HG03159 (cell line): Measurements from ENCODE around the gene CLSTN2.
"Not testable (repeated sequence)": the region's sequence is repeated elsewhere in the genome, so short reads cannot be mapped to it uniquely, and the experiment has no call there.

Experiments used
- ATAC-seq: cut with Tn5 transposase; IDR thresholded peaks from one replicate; pipeline ENCODE4 v1.9.1; 2021; ENCODE audit warnings: mild to moderate bottlenecking, moderate library complexity; ENCODE audit not compliant: unreplicated experiment

Gene CLSTN2

DNA sequence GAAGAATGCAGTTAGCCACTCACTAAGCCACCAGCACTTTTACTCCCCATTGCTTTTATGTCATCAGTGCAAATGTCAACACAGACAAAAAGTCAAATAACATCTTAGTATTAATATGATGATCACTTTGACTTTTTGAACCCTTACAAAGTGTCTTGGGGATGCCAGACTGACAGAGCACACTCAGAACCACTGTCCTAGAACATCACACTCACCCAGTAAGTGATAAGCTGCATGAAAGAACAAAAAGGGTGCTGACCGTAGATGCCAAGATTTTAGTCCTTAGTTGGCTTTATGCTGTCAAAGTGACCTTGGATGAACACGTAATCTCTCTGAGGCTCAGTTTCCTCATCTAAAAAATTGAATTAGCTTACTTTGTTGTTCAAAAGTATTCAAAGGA, 463.4 kb downstream of the CLSTN2 start:
- no peak for ATAC-seq

DNA sequence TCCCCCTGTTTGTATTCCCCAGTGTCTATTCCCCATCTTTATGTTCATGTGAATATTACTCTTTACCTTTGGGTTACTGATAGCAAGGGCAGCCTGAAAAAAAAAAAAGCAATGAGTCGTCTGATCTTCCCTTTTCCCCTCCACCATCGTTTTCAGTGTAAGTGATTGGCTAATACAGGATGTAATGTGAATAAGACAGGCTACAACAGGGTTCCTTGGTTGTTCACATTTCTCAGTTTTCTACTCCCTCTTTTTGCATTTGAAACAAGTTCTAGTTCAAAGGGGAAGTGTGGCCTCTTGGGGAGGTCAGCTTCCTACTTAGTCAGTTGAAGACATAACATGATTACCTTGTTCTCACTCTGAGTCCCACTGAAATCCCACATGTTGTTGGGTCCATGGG, 464.9 kb downstream of the CLSTN2 start:
- ATAC-seq = no peak

DNA sequence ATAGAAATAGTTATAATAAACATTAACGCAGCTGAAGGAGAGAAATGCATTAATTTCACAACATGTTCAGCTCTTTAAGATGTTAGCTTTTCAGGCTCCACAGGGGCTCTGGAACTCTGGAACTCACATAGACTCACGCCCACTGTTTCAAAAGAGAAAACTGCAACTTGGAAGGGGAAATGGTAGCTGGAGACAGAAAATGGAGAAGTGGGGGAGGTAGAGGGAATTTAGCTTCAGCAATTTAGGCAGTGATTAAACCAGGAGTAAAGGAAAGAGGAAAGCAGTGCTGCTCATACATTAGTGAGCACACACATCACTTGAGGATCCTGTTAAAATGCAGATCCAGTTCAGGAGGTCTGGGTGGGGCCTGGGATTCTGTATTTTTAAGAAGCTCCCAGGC, 468.1 kb downstream of the CLSTN2 start:
- ATAC-seq = no peak

DNA sequence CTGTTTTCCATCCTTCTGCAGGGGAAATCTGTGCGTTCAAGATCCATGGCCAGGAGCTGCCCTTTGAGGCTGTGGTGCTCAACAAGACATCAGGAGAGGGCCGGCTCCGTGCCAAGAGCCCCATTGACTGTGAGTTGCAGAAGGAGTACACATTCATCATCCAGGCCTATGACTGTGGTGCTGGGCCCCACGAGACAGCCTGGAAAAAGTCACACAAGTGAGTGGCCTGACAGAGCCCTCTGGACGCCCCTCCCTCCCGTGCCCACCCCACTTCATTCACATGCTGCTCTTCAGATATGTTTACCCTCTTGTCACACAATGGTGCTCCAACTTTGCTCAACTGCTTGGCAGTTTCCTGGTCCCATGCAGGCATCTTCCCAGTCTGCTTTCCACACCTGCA, 468.6 kb downstream of the CLSTN2 start:
- ATAC-seq = no peak

DNA sequence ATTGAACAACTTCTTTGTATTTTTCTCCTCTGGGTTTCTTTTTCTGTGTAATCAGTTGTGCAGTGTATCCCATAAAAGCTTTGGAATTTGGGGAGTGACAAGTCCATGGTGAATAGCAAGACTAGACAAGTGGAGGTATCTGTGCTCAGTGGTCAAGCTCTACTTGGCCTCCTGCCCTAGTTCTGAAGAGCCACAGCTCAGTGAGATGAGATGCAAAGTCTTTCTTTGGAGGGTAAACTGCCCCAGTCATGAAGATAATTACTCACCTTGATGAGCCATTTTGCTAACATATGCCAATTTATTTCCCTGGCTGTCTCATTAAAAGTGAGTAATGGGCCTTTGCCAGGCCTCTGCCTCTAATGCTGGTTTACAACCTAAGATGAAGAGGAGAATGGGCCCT, 471.7 kb downstream of the CLSTN2 start:
- ATAC-seq = no peak

DNA sequence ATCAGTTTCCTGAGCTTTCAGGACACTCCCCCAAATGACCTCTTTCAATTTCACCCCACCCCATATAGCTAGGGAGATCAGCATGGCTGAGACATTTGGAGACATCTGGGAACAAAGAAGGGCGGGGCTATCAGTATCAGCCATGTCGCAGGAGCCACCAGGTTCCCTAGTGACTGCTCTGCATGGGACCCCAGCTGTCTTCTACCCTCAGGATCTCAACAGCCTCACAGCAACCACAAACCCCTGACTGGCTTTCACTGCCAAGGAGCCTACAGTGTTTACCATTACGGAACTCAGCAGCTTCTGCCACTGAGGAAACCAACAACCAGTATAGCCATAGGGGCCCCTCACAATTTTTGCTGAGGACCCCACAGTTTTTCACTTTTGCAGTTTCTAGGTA, 473.3 kb downstream of the CLSTN2 start:
- no peak for ATAC-seq

DNA sequence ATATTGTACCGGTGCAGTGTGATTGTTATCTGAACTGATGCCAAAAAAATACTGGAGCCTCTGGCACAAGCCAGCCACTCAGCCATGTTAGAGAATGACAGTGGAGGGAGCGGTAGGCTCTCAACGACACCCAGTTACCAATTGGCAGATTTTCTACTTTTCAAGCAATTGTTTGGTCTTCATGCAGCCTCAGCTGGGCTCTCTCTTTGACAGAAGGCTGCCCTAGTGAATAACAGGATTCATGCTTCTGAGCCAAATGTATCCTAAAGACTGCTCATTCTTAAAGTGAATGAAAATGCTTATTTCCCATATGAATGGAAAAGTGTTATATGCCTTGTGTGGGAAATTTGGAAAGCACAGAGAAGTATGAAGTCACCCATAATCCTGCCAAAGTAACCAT, 481.7 kb downstream of the CLSTN2 start:
- no peak for ATAC-seq

DNA sequence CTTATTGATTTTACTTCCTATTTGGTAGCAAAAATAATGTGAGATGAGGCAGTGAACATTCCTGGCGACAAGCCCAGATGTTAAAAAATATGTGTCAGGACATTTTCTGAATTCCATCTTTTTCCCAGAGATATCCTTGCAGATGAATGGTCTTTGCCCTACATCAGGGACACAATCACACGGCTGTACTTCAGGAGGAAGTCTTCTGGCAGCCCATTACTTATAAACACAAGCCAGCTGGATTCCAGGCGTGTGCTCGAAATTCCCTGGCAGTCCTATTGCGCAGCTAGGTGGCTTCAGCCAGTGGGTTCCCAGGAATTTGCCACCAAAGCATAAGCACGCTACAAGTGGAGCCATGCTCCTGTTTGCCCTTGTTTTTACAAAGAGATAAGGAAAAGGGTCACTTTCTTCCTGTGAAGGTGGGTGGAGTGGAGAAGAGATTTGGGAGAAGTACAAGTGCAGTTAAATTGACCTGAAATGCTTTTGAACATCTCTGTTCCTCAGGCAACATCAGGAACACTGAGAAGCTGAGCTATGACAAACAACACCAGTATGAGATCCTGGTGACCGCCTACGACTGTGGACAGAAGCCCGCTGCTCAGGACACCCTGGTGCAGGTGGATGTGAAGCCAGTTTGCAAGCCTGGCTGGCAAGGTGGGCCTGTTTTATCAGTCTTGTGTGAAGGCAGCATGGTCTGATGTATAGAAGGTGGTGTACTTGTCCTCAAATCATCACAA, 485.8 kb downstream of the CLSTN2 start:
- ATAC-seq = no peak

DNA sequence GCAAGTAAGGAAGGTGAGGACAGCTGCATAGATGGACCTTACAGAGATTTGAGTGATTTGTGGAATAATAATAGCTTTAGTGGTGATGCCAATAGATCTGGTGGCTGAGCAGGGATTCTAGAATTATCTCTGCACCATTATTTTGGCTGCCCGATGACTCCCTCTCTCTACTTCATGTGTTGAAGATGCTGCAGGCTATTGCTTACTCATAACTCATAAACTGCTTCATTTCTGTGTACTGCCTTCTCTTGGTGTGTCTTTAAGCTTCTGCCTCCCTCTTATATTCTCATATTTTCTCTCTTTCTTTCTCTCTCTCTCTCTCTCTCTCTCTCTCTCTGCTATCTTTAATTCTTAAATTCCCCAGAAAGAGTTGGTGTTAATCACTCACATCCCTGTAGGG, 486.9 kb downstream of the CLSTN2 start:
- ATAC-seq = no peak

DNA sequence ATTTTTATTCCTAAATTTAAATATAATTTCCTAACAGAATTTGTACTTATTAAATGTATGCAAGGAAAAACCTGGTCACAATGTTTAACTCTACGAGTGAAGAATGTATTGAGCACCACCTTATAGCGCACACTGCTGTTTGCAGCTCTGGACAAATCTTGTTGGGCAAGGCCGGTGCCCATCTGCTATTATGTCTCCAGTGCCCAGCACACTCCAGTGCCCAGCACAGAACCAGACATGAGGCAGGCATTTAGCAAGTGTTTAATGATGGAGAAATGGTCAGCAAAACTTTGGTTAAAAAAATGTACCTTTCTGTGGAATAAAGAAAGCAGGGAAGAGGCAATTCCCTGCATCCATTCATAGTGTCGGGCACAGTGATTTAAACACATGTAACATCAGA, 488.2 kb downstream of the CLSTN2 start:
- ATAC-seq = no peak

DNA sequence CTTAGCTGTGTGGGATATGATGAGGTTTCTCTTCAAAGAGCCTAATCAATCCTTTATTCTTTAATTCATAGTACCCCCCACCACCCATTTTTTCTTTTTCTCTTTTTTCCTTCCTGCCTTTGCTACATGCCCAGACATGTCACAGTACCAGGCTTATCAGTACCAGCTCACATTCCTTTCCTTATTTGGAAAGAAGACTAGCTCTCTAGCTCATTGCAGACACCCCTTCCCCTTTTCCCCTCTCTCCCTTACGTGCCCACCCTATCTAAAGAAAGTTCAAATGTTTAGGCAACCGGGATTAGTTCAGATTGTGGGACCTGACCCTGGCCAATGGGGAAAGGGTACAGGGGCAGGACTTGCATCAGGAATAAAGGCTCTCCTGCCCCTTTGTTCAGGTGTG, 488.6 kb downstream of the CLSTN2 start:
- not testable (repeated sequence) for ATAC-seq

DNA sequence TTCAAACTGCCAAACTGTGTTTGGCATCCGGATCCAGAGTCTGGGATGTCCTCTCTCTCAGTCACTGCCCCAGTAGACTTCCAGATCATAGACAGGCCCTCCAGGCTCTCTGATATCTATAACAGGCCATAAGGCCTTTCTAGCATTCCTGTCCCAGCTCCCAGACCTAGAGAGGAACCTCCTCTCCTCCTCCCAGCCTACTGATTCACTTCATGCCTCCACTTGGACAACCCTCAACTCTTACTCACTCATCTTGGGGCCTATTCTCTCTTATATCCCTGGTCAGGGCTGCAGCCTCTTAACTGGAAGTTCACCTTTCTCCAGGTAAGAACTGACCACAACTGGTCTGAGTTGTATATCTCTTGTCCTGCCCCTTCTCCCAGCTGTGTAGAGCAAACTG, 489.2 kb downstream of the CLSTN2 start:
- ATAC-seq = no peak

DNA sequence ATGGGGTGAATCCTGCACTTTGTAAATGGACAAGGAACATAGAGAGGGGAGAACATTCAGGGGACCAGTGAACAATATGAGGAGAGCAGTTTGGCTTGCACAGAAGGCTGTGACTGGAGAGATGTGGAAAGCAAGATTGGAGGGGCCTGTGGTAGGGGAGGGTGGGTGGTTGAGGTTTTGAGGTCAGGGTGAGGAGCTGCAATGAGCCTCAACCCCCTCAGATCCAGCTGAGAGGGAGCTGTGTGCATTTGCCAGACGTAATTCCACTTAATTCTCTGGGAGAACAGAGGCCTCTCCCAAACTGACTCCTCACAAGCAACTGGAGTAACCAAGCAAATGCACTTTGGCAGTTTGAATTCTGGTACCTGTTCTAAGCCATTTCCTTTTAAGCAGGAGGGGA, 489.7 kb downstream of the CLSTN2 start:
- no peak for ATAC-seq

DNA sequence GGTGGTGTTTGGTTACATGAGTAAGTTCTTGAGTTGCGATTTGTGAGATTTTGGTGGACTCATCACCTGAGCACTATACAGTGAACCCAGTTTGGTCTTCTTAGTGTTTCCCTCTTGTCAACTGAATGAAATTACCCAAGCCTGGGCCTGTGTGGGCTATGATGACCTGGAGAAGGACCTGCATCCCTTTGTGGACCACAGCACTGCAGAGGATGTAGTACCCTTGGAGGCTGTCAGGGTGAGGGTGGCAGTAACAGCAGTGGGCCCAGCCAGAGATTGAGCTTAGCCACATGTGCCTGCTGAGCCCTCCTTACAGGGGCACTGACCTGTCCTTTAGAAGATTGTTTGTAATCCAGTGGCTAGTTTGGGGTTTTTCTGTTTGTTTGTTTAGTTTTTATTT, 492.8 kb downstream of the CLSTN2 start:
- no peak for ATAC-seq

DNA sequence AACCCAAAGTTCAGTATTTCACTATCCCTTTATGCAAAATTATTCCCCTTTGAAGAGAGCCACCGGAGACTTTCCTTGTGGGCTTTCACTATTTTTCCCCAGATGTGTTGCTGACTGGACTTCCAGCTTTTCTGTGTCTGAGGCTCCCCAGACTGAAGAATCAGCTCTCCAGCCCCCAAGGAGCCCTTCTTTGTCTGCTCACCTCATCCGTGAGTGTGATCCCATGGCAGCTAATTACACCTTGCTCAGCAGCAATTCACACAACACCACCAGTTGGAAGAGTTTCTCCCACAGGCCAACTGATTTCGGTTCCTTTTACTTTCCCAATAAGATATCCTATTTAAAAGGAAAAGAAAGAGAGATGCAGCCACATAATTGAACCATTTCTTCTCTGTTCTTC, 493.4 kb downstream of the CLSTN2 start:
- no peak for ATAC-seq

DNA sequence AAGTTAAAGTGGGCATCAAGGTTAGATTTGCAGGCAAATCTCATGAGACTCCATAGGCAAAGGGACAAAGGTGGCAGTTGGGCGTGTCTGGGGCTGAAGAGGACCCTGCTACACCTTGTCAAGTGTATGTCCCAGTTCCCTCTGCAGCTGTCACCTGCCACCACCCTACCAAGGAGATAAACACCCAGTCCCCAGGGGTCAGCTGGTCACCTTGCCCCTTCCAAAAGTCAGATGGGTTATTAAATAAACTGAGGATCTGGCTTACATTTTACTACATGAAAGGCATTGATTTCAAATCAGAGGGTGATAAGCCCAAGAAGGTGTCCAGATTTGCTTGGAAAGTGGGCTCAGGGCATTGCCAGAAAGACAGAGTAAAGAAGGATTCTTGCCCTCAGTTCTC, 494.8 kb downstream of the CLSTN2 start:
- no peak for ATAC-seq

DNA sequence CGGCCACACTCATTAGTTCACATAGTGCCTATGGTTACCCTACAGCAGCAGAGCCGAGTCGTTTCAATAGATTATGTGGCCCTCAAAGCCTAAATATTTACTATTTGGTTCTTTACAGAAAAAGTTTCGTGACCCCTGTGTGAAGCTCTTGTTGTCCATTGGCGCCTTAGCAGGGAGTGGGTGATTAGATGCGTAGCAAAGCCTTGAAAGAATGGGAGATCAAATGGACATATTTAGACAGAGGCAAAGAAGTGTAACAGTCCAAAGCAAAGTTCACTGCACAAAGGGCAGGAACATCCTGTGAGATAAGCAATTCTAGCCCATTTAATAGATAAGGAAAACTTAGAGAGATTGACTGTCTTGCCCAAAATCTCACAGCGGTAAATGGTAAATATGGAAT, 495.5 kb downstream of the CLSTN2 start:
- no peak for ATAC-seq

DNA sequence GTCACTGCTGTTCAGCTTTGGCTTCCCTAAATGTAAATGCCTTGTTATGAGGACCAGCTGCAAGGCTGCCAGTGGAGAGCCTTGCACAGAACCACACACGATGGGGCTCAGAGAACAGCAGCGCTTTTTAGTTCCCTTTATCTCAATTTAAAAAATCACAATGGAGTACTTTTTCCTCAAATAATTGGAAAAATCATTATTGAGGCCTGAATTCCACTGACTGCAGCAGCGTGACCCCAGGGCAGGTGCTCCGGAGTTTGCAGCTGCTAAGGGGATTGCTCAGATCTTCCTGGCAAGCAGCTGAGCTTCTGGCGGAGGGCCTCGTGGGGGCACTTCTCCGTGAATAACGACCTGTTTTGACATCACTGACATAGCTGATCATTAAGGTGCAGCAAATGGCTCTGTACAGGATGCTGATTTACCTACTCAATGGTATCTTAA, 497.3 kb downstream of the CLSTN2 start:
- ATAC-seq = no peak

DNA sequence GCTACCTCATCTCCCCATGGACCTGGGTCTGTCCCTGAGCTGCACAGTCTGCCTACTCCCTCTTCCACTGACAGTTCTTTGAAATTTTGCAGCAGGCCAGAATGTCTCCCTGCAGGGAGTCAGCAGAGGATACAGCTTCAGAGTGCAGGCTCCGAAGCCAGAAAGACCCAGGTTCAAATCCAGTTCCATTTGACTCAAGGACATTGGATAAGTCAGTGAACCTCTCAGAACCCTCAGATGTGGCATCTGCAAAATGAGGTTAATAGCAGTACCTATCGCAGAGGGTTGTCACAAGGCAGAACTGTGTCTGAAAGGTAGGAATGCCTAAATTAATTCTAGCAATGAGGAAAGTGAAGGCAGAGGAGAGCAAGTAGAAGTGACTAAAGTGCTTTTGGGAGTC, 498.4 kb downstream of the CLSTN2 start:
- no peak for ATAC-seq

DNA sequence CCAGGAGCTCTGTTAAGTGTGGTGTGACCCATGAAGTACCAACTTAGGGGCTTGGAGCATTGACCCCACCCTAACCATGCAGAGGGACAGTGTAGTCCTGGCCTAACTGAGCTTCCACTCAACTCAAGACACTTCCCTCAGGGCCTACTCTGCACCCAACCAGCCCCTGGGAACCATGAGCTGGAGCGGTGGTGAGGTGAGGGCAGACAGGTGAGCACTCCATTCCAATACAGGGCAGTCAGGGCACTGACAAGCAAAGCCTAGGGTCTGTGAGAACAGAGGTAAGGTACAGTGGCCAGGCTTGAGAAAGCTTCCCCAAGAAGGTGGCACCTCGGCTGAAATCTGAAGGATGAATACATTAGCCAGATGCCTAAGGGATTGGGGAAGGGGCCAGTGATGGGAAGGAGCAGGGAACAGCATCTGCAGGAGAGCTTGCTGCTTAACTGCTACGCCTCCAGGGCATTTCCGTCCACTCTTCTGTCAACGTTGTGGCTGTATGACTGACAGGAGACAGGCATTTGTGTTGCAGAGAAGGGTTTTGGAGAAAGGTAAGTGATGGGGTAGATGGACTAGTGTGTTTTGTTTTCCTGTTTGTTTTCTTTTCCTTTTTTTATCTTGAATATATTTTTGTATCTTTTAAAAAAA, 499.4 kb downstream of the CLSTN2 start:
- no peak for ATAC-seq

DNA sequence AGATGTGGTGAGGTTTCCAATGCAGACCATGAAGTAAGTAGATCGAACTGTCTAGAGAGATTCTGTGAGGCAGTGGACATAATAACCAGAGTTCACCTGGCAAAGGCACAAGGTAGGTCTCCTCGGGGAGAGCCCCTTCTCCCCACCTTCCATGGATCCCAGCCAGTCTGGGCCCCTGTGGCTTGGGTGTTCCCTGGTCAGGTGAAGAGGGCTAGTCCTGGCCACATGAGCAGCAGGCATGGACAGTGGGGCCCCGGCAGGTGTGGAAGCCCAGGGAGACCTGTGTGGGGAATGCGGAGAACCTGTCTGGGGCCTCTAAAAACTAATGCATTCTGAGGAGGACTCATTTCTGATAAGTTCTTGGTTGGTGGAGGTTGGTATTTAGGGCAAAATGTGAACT, 501.4 kb downstream of the CLSTN2 start:
- ATAC-seq = no peak

DNA sequence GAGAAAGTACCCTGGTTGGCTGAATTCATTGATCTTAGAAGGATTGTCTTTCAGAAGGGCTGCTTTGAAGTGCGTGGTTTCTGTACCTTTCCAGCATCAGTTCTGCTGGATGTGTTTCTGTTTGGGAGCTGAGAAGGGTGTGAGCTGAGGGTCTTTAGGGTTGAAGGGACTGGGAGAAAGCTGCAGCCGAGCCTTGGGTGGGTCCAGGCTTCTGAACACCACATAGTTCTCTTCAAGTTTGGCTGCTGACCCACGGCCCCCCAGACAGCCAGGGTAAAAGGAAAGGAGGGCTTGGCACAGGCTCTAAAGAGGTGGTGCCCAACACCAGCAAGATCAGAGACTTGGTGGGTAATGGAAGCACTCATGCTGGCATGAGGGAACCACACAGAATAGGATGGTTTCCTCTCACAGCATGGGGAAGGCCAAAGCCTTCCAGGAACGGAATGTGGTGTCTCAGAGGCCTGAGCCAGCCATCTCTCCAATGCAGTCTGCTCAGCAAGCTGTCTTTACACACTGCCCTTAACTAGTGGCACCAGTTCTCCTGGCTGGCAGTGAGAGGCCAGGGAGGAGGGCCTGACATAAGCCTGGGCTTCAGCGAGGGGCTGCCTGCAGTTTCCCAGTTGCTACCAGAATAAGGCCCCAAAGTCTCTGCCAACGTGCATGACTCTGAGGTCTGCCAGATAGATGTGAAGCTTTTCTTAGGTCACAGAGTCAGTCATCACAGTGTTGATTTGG, 503.9 kb downstream of the CLSTN2 start:
- no peak for ATAC-seq
